DOHH2 (cell line): ENCODE data around the gene C19orf25.

ENCODE experiments used
- H3F3A ChIP-seq: fragments of 200-600 bp; sonication (generic), shearing (Covaris generic); 2 replicates; pipeline ENCODE4 v1.6.0; 2016; ENCODE audit warnings: antibody characterized with exemption, mild to moderate bottlenecking; ENCODE audit not compliant: control insufficient read depth, insufficient read depth
- H3K27ac ChIP-seq: fragments of 200-600 bp; sonication (generic); 2 replicates; pipeline ENCODE4 v1.5.1; 2014; ENCODE audit warnings: low read depth, mild to moderate bottlenecking, low read length, moderate library complexity
- H3K27me3 ChIP-seq: fragments of 200-600 bp; sonication (generic); 2 replicates; pipeline ENCODE4 v1.6.1; 2014; ENCODE audit warnings: mild to moderate bottlenecking, low read length, mixed read lengths; ENCODE audit not compliant: control insufficient read depth
- H3K36me3 ChIP-seq: fragments of 200-600 bp; sonication (generic); 2 replicates; pipeline ENCODE4 v1.6.1; 2014; ENCODE audit warnings: mild to moderate bottlenecking, low read length, moderate library complexity, mixed read lengths; ENCODE audit not compliant: control insufficient read depth
- H3K4me1 ChIP-seq: fragments of 200-600 bp; sonication (generic); 2 replicates; pipeline ENCODE4 v1.6.1; 2014; ENCODE audit warnings: mild to moderate bottlenecking, low read length, mixed read lengths; ENCODE audit not compliant: control insufficient read depth
- H3K4me2 ChIP-seq: fragments of 200-600 bp; sonication (generic); 2 replicates; pipeline ENCODE4 v1.6.0; 2014; ENCODE audit warnings: mild to moderate bottlenecking, low read length, moderate library complexity
- H3K4me3 ChIP-seq: fragments of 200-600 bp; sonication (generic); 2 replicates; pipeline ENCODE4 v1.5.1; 2014; ENCODE audit warnings: mild to moderate bottlenecking, low read length, mixed read lengths
- H3K79me2 ChIP-seq: fragments of 200-600 bp; sonication (generic); 2 replicates; pipeline ENCODE4 v1.6.1; 2014; ENCODE audit warnings: mild to moderate bottlenecking, low read length, mixed read lengths; ENCODE audit not compliant: control insufficient read depth
- H3K9me2 ChIP-seq: fragments of 200-600 bp; sonication (generic); replicated peaks from 2 replicates; pipeline ENCODE4 v1.6.1; 2014; ENCODE audit warnings: mild to moderate bottlenecking, low read length, mixed read lengths; ENCODE audit not compliant: control insufficient read depth
- H3K9me3 ChIP-seq: fragments of 200-600 bp; sonication (generic); 2 replicates; pipeline ENCODE4 v1.6.1; 2014; ENCODE audit warnings: antibody characterized with exemption, low read length, mixed read lengths; ENCODE audit not compliant: control insufficient read depth, insufficient read depth
- H4K20me1 ChIP-seq: fragments of 200-600 bp; sonication (generic); 2 replicates; pipeline ENCODE4 v1.6.0; 2014; ENCODE audit warnings: low read depth, mild to moderate bottlenecking, antibody characterized with exemption, low read length, moderate library complexity; ENCODE audit not compliant: control insufficient read depth, insufficient read depth
- EZH2phosphoT487 ChIP-seq: fragments of 200-600 bp; sonication (generic); IDR thresholded peaks from 2 replicates; pipeline ENCODE4 v1.6.1; 2017; ENCODE audit warnings: borderline replicate concordance, mild to moderate bottlenecking, antibody characterized with exemption, low read length, moderate library complexity, mixed read lengths
- TF ChIP-seq, protein P1 (sequence below): fragments of 200-600 bp; sonication (generic); IDR thresholded peaks from one replicate; pipeline ENCODE4 v1.5.1; 2014; ENCODE audit warnings: antibody characterized with exemption, mild to moderate bottlenecking, low read depth, low read length; ENCODE audit not compliant: poor library complexity, severe bottlenecking

The C19orf25 gene

DNA sequence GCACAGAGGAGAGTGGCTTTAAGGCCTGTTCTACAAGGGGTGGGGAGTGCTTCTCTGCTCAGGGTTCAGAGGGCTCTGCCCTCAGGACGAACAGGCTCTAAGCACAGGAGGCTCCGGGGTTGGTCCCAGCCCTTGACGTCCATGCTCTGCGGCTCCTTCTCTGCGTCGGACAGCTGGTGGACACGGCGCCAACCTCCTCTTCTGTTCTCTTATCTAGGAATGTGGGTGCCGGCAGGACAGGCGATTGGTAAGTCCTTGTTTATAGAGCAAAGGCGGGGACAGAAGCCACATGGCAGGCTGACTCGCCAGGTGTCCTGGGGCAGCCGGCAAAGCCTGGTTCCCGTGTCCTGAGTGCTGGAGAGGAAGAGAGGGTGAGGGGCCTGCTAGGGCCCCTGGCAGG lies 49.3 kb downstream of the C19orf25 start:
- Histone ChIP-seq H3K9me2 (no peaks in the 10 kb centered on the region), H3K27ac (no peak overlapping the region), H3K4me3 (no peak overlapping the region), H3K4me2 (no peak overlapping the region), H4K20me1 (no peaks in the 10 kb centered on the region; the same call in 1 of the 2 replicates), H3F3A (no peaks in the 10 kb centered on the region), H3K9me3 (no peaks in the 10 kb centered on the region), H3K4me1 (no peaks in the 10 kb centered on the region), H3K79me2 (peaks cover 25% of the 10 kb centered on the region), H3K27me3 (no peaks in the 10 kb centered on the region), H3K36me3 (peaks cover 89% of the 10 kb centered on the region)
- TF ChIP-seq, protein P1, sequence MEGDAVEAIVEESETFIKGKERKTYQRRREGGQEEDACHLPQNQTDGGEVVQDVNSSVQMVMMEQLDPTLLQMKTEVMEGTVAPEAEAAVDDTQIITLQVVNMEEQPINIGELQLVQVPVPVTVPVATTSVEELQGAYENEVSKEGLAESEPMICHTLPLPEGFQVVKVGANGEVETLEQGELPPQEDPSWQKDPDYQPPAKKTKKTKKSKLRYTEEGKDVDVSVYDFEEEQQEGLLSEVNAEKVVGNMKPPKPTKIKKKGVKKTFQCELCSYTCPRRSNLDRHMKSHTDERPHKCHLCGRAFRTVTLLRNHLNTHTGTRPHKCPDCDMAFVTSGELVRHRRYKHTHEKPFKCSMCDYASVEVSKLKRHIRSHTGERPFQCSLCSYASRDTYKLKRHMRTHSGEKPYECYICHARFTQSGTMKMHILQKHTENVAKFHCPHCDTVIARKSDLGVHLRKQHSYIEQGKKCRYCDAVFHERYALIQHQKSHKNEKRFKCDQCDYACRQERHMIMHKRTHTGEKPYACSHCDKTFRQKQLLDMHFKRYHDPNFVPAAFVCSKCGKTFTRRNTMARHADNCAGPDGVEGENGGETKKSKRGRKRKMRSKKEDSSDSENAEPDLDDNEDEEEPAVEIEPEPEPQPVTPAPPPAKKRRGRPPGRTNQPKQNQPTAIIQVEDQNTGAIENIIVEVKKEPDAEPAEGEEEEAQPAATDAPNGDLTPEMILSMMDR: no peak
- TF ChIP-seq EZH2phosphoT487: no peak

GRCh38 chr19:1428738-1429391 lies 50.1 kb downstream of the C19orf25 start:
- Histone ChIP-seq H4K20me1 (no peaks in the 10 kb centered on the region; the same call in 1 of the 2 replicates), H3K4me1 (no peaks in the 10 kb centered on the region), H3K79me2 (peaks cover 30% of the 10 kb centered on the region), H3K4me3 (no peak overlapping the region), H3K27ac (no peak overlapping the region), H3K9me3 (no peaks in the 10 kb centered on the region), H3F3A (no peaks in the 10 kb centered on the region), H3K27me3 (no peaks in the 10 kb centered on the region), H3K36me3 (peaks cover 88% of the 10 kb centered on the region), H3K9me2 (no peaks in the 10 kb centered on the region), H3K4me2 (no peak overlapping the region)
- no peak for TF ChIP-seq EZH2phosphoT487
- TF ChIP-seq, protein P1: no peak

- H4K20me1 ChIP-seq: no peaks in the 10 kb centered on the region; the same call in 1 of the 2 replicates
- no peaks in the 10 kb centered on the region for H3K9me3 ChIP-seq
- peaks cover 44% of the 10 kb centered on the region for H3K79me2 ChIP-seq
- no peaks in the 10 kb centered on the region for H3F3A ChIP-seq
- H3K27me3 ChIP-seq: no peaks in the 10 kb centered on the region
- no peaks in the 10 kb centered on the region for H3K4me1 ChIP-seq
- no peak for TF ChIP-seq EZH2phosphoT487
- TF ChIP-seq, protein P1: no peak
- no peak overlapping the region for H3K4me2 ChIP-seq
- H3K9me2 ChIP-seq: no peaks in the 10 kb centered on the region
- H3K36me3 ChIP-seq: peaks cover 89% of the 10 kb centered on the region
- no peak overlapping the region for H3K27ac ChIP-seq
- H3K4me3 ChIP-seq: no peak overlapping the region
Observed at GRCh38 chr19:1427221-1427920, 51.6 kb downstream of the C19orf25 start.
